NK-92 treated with Interleukin-12 subunit alpha and Interleukin-12 subunit beta, amount 100 ng/mL, for 24 hours (cell line): Measurements from ENCODE around the gene HTR3B.
"Not testable (repeated sequence)": the region's sequence is repeated elsewhere in the genome, so short reads cannot be mapped to it uniquely, and the experiment has no call there.

Experiments used
- DNase-seq: peaks from one replicate; lab custom pipeline; 2025; lab: John Stamatoyannopoulos, UW

Gene HTR3B

GRCh38 chr11:113904379-113905101, at the start of gene HTR3B:
TSS of gene HTR3B (plus strand) at chr11:113904796. CDS start at chr11:113904934, 138 bp downstream.
- no peak for DNase-seq

GRCh38 chr11:113855803-113856202, 48.8 kb upstream of the HTR3B start:
- DNase-seq = no peak

- no peak for DNase-seq
These were observed 47.4 kb upstream of the HTR3B start for GRCh38 chr11:113856966-113857759.

- DNase-seq = no peak
These were observed 44.9 kb upstream of the HTR3B start for GRCh38 chr11:113859665-113860064.

GRCh38 chr11:113862435-113862834, 42.2 kb upstream of the HTR3B start:
- DNase-seq = no peak

- DNase-seq = no peak
These were observed 40.2 kb upstream of the HTR3B start for GRCh38 chr11:113864410-113864809.

GRCh38 chr11:113865873-113866272, 38.7 kb upstream of the HTR3B start:
- no peak for DNase-seq

GRCh38 chr11:113867843-113868503, 36.6 kb upstream of the HTR3B start:
- DNase-seq = no peak

GRCh38 chr11:113871336-113871735, 33.3 kb upstream of the HTR3B start:
- no peak for DNase-seq

GRCh38 chr11:113873236-113873626, 31.4 kb upstream of the HTR3B start:
- no peak for DNase-seq

- no peak for DNase-seq
These were observed 30.5 kb upstream of the HTR3B start for GRCh38 chr11:113874096-113874495.

- DNase-seq = no peak
These were observed 29.9 kb upstream of the HTR3B start for GRCh38 chr11:113874581-113875233.

- peak; percentile 91 for DNase-seq
These were observed 29.1 kb upstream of the HTR3B start, which contains the start of gene USP28 for GRCh38 chr11:113875234-113876073. TSS of gene USP28 (minus strand) at chr11:113875572. CDS start at chr11:113875501, 71 bp downstream.

- DNase-seq = no peak
These were observed 28.4 kb upstream of the HTR3B start for GRCh38 chr11:113876074-113876797.

- no peak for DNase-seq
These were observed 27.6 kb upstream of the HTR3B start for GRCh38 chr11:113876798-113877669.

- DNase-seq = no peak
These were observed 26.9 kb upstream of the HTR3B start for GRCh38 chr11:113877670-113878055.

- DNase-seq = not testable (repeated sequence)
These were observed 25.1 kb upstream of the HTR3B start for GRCh38 chr11:113879446-113879845.

GRCh38 chr11:113880971-113881370, 23.6 kb upstream of the HTR3B start:
- DNase-seq = no peak

- DNase-seq = no peak
These were observed 22.7 kb upstream of the HTR3B start for GRCh38 chr11:113881856-113882255.
